HG03025 (cell line): Measurements from ENCODE around the gene PTPRF.

Experiments used
- ATAC-seq: cut with Tn5 transposase; IDR thresholded peaks from one replicate; pipeline ENCODE4 v1.9.1; 2021; ENCODE audit warnings: mild to moderate bottlenecking, moderate library complexity; ENCODE audit not compliant: unreplicated experiment, low FRiP score

Gene PTPRF

DNA sequence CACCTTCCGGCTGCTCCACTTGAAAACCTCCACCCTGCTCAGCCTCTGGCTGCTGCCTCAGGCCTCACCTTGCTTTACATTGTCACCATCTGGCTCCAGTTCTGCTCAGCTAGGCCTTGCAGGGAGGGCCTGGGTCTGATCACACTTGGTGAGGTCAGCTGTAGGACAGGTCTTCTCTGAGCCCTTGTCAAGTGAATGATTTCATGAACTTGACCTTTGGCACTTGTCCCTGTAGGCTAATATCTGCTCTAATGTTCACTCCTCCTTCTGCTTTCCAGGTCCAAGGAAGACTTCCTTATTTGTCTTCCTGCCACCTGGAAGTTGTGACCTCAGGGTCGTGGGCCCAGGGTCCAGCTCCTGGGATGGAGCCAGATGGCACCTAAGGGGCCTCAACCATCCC is 41.4 kb downstream of the PTPRF start:
- no peak for ATAC-seq

GRCh38 chr1:43572538-43572937 is 41.9 kb downstream of the PTPRF start:
- no peak for ATAC-seq

DNA sequence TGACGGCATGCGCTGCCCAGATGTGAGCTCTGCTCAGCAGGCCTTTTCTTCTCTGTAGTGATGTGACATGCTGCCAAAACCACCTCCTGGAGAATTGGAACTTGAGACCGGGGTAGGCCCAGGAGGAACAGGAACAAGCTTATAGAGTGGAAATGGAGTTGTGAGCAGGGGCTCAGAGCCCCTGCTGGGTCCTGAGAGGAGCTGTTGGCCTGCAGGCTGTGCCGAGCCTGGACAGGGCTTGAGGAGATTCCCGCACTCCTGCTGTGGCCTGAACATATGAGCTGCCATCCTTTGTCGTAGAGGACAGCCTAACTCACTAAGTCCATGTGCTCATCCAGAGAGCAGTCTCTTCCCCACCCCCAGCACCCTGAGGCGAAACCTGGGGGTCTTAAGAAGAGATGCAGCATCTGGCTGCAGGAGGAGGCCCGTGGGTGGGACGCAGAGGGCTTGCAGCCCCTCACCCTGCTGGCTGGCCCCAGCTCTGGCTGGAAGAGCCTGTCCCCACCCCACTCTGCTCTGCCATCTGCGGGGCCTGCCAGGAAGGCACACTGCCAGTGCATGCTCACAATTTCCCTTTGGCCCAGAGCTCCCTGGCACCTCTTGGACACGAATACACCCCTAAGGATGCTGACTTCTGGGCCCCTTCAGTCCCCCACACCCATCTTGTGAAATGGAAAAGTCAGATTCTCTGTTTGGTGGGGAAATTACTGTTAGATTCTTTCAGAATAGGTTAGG is 42.5 kb downstream of the PTPRF start:
- ATAC-seq = no peak

DNA sequence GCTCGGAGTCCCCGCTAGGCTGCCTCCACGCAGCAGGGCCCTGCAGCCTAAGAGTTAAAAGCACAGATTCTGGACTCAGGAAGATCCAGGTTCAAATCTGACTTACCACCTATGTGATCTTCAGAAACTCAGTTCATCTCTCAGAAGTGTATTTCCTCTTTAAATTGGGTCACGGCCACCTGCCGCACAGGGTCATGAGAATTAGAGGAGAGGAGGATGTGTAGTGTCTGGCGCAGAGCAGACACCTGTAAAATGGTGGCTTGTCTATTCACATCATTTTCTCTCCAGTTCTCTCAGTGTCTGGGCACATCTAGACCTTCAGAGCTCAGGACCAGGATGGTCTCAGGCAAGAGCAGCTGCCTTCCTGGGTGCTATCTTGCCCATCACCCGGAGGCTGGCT is 45.8 kb downstream of the PTPRF start:
- ATAC-seq = no peak

DNA sequence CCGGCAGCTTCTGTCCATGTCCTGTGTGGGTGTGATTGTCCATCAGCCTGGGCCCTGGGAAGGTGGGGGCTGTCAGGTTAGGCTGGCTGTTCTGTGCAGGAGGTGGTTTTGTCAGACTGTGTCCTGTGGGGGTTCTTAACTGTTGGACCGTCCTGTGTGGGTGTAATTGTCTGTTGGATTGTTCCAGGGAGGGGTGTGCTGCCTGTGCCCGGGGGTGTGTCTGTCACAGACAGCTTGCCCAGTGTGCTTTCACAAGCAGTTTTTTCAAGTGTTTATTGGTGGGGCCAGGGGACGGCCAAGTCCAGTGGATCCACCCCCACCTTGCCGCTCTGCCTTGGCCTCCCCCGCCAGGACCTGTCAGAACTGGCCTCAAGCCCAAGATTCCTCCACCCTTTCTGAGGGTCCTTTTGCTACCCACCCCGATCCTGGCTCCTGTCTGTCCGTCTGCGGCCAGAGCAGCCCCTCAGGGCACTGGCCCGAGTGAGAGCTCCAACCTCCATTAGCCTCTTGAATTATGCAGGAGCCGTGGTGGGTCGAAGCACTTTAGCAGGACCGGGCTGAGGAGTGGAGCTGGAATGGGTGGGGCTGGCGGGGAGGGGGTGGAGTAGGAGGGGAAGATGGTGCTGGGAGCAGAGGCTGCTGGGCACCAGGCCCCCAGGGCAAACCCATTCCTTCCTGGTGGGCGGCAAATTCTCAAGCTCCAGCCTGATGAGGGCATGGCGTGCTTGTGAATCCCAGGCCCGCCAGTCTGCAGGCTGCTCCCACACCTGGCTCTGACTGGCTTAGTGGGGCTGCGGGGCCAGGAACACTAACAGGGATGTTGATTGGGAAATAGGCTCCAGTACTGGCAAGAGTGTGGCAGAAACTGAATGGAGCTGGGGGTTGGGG is 47.2 kb downstream of the PTPRF start:
- ATAC-seq = no peak

- ATAC-seq = no peak
Measured at GRCh38 chr1:43580039-43580438, 49.4 kb downstream of the PTPRF start.

- ATAC-seq = no peak
Measured at GRCh38 chr1:43582162-43582566, 51.5 kb downstream of the PTPRF start.

DNA sequence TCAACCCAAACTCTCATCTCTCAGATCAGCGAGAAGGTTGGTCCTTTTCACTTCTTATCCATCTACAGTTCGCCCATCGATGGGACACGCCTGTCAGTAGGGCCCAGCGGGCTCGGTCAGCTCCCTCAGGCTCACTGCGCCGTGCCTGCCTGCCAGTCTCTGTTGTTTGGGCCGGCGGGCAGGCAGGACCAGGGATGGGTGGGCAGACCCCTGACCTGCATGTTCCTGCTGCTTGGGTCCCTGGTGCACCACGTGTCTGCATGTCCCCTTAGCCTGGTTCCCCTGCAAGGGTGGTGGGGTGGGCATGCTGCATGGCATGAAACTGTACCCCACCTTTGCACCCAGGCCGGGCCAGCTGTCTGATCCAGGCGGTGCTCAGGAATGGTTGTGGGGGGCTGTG is 52.4 kb downstream of the PTPRF start:
- no peak for ATAC-seq

DNA sequence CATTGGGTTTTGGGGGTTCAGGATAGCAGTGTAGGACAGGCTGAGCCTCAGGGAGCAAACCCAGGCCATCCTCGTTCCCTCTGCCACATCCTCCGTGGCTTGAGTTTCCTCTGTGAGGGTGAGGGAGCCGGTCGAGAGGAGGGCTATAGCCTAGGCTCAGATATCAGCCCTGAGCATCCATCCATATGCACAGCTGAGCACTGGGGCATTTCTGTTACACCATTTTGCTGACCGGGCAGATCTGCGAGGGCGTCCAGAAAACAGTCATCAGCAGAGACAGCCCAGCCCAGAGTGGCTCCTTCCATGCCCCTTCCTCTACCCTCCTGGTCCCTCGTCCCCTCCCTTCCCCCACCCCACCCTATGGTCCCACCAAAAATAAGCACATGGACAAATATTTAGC is 53.5 kb downstream of the PTPRF start:
- no peak for ATAC-seq

GRCh38 chr1:43585557-43585956 is 54.9 kb downstream of the PTPRF start:
- ATAC-seq = no peak

DNA sequence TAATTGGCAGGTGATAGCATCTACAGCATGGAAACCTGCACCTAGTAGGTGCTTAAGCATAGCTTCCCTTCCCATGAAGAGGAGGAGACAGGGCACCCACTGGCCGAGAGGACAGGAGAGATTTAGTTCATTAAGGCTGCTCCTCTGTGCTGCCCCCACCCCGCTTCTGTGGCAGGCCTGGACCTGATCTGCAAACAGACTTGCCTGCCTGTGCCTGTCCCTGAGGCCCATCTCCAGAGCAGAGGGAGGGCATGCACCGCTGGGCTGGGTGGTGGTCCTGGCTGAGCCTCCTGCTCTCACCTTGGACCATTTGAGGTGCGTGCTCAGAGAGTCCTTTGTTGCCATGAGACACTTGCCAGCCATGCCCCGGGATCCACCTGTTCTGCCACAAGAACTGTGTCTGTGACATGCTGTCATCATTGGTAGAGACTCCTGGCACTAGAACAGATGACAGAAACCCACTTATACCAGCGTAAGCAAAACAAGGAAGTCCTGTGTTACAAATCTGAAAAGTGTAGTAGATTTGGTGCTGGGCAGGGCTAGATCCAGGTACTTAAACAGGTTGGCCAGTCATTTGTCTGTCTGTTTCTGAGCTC is 55.6 kb downstream of the PTPRF start:
- no peak for ATAC-seq

GRCh38 chr1:43587001-43587400 is 56.3 kb downstream of the PTPRF start:
- ATAC-seq = no peak

DNA sequence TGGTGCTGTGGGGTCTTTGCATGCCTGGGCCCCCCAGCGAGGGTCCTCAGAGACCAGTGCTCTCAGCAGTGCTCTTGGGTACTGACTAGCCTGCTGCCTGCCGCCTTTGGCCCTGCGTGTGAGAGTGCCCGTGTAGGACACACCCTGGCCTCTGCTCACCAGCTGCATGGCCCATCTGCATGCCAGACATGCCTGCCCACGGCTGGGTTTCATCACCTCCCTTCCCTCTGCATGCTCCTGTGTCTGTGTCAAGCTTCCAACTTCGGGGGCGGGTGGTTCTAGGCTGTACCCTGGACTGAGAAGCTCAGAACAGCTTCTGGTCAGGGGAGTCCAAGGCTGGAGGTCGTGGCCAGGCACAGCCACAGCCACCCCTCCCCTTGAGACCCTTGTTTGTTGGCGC is 56.9 kb downstream of the PTPRF start:
- no peak for ATAC-seq

DNA sequence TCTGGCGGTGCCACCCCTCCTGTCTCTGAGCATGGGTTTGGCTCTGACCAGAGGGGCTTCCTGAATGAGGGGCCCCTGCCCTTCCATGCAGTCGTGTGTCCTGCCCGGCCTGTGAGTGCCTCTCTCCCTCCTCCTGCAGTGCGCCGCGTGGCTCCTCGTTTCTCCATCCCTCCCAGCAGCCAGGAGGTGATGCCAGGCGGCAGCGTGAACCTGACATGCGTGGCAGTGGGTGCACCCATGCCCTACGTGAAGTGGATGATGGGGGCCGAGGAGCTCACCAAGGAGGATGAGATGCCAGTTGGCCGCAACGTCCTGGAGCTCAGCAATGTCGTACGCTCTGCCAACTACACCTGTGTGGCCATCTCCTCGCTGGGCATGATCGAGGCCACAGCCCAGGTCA is 57.9 kb downstream of the PTPRF start:
- no peak for ATAC-seq

GRCh38 chr1:43590388-43590925 is 59.8 kb downstream of the PTPRF start:
- no peak for ATAC-seq

GRCh38 chr1:43591181-43591580 is 60.5 kb downstream of the PTPRF start:
- no peak for ATAC-seq

DNA sequence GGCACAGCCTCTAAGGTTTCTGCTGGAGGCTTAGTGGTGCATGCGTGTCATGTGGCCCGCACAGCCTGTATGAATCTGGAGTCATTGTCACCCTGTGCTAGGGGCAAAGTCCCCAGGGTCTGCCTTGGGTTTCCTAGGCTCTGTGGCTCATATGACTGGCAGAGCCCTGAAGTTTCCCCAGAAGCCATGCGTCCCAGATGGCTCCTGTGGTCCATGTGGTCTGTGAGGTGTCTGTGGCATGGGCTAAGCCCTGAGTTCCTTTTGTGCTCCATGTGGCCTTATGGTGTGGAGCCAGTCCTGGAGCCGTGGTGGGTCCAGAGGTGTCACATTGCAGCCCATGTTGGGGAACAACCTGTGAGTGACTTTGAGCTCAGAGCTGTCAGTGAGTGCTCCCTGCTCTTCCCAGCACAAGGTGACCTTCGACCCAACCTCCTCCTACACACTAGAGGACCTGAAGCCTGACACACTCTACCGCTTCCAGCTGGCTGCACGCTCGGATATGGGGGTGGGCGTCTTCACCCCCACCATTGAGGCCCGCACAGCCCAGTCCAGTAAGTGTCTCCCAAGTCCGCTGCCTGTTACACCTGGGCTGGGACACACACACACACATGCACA is 61.5 kb downstream of the PTPRF start:
- no peak for ATAC-seq

GRCh38 chr1:43592974-43593683 is 62.4 kb downstream of the PTPRF start:
- ATAC-seq = no peak

DNA sequence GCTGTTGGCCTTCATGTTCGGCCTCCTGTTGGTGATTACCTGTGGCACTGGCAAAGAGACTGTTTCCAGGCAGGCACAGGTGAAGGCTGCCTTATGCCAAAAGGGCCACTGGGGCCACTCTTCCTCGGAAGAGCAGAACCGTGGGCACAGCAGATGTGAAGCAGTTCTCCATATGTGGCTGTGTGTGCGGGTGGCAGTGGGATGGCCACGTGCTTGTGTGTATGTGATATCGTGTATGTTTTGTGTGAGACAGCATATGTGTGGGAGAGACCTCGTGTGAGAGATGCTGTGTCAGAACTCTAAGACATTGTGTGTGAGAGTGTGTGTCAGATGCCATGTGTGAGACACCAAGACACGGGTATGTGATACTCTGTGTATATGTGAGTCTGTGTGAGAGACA is 65.9 kb downstream of the PTPRF start:
- ATAC-seq = no peak

DNA sequence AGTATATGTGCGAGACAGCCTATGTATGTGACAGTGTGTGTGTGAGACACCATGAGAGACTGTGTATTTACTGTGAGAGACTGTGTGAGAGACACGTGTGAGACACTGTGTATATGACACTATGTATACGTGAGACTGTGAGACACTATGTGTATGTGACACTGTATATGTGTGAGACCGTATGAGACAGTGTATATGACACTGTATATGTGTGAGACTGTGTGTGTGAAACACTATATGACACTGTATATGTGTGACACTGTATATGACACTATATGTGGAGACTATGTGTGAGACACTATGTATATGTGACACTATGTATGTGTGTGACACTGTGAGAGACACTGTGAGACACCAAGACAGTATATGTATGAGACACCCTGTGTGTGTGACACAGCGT is 66.3 kb downstream of the PTPRF start:
- no peak for ATAC-seq
